GM12872 (cell line): Measurements from ENCODE around the gene TGIF2.

Source experiments
- CTCF ChIP-seq: IDR thresholded peaks from 3 replicates; pipeline ENCODE4 v1.5.1; 2011; ENCODE audit warnings: low read depth, mild to moderate bottlenecking, low read length, moderate library complexity; ENCODE audit not compliant: insufficient read depth

TGIF2 gene

GRCh38 chr20:36579996-36580545, 6.7 kb downstream of the TGIF2 start:
- no peak for TF ChIP-seq CTCF

GRCh38 chr20:36582322-36582721, 8.9 kb downstream of the TGIF2 start:
- TF ChIP-seq CTCF, result no peak

GRCh38 chr20:36582821-36583220, 9.4 kb downstream of the TGIF2 start:
- TF ChIP-seq CTCF, result no peak

GRCh38 chr20:36584018-36584481, 10.7 kb downstream of the TGIF2 start:
- TF ChIP-seq CTCF, result no peak

- no peak for TF ChIP-seq CTCF
Observed at GRCh38 chr20:36585410-36586125, 12.2 kb downstream of the TGIF2 start.

GRCh38 chr20:36587388-36588070, 14.1 kb downstream of the TGIF2 start:
- TF ChIP-seq CTCF, result no peak

- TF ChIP-seq CTCF, result no peak
Observed at GRCh38 chr20:36591281-36591680, 17.9 kb downstream of the TGIF2 start.
